Activated naive CD8-positive, alpha-beta T cell (primary cell): Measurements from ENCODE around the gene KRT34.

Experiments
- H3K27ac Mint-ChIP-seq: one replicate; pipeline ENCODE4 v1.8.0; 2021; ENCODE audit warnings: mixed read lengths
- H3K27me3 Mint-ChIP-seq: one replicate; pipeline ENCODE4 v1.8.0; 2021; ENCODE audit warnings: mixed read lengths
- H3K36me3 Mint-ChIP-seq: one replicate; pipeline ENCODE4 v1.8.0; 2021; ENCODE audit warnings: mixed read lengths
- H3K4me1 Mint-ChIP-seq: one replicate; pipeline ENCODE4 v1.8.0; 2021; ENCODE audit warnings: low read depth, mixed read lengths
- H3K4me3 Mint-ChIP-seq: one replicate; pipeline ENCODE4 v1.8.0; 2021; ENCODE audit warnings: mild to moderate bottlenecking, mixed read lengths
- H3K9me3 Mint-ChIP-seq: one replicate; pipeline ENCODE4 v1.8.0; 2021; ENCODE audit warnings: low read depth, mixed read lengths

The KRT34 gene

GRCh38 chr17:41335747-41336146 lies 46.4 kb downstream of the KRT34 start:
- H3K36me3 Mint-ChIP-seq, result no peaks in the 10 kb centered on the region
- no peak overlapping the region for H3K27ac Mint-ChIP-seq
- peaks cover 72% of the 10 kb centered on the region for H3K4me1 Mint-ChIP-seq
- no peaks in the 10 kb centered on the region for H3K9me3 Mint-ChIP-seq
- no peak overlapping the region for H3K4me3 Mint-ChIP-seq
- no peaks in the 10 kb centered on the region for H3K27me3 Mint-ChIP-seq

DNA sequence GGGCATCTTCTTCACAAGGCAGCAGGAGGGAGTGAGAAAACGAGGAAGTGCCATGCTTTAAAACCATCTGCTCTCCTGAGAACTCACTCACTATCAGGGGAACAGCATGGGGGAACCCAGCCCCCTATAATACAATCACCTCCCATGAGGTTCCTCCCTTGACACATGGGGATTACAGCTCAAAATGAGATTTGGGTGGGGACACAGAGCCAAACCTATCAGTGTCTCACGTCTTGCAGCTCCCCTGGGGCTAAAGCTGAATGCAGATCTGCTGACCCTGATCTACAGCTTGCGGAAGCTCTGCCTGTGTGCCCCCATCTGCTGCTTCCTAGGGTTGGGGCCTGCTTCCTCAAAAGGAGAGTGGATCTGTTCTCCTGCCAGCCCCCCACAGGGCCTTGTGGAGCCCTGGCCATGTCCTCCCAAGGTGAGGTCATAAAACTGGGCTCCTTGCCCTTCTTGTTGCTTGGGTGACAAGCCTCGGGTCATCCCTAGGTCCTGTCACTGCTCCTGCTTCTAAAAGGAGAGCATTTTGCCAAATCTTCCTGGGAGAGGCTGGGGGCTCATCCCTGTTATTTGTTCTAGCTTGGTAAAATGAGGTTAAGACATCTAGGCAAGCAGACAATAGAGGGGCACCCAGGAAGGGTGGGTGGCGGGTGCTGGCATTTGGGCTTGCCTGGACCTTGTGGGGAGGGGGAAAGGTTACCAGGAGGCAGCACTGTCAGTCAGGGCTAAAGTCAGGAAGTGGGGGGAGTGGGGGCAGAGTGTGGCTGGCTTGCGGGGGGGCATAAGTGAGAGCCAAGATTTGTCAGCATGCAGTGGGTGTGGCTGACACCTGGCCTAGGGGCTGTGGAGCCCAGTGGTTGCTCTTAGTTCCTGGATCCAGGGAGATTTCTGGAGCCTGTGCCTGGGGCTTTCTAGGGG lies 47.5 kb downstream of the KRT34 start:
- peaks cover 61% of the 10 kb centered on the region for H3K4me1 Mint-ChIP-seq

GRCh38 chr17:41333836-41334235 lies 48.3 kb downstream of the KRT34 start:
- H3K36me3 Mint-ChIP-seq, result no peaks in the 10 kb centered on the region
- peak overlapping the region; percentile 25 for H3K4me3 Mint-ChIP-seq
- H3K9me3 Mint-ChIP-seq, result no peaks in the 10 kb centered on the region
- H3K4me1 Mint-ChIP-seq, result peaks cover 55% of the 10 kb centered on the region
- no peak overlapping the region for H3K27ac Mint-ChIP-seq
- no peaks in the 10 kb centered on the region for H3K27me3 Mint-ChIP-seq

More for the DNA sequence above, 47.5 kb downstream of the KRT34 start:
- H3K9me3 Mint-ChIP-seq, result no peaks in the 10 kb centered on the region
- H3K36me3 Mint-ChIP-seq, result no peaks in the 10 kb centered on the region
- H3K27ac Mint-ChIP-seq, result no peak overlapping the region
- H3K27me3 Mint-ChIP-seq, result no peaks in the 10 kb centered on the region
- H3K4me3 Mint-ChIP-seq, result no peak overlapping the region

DNA sequence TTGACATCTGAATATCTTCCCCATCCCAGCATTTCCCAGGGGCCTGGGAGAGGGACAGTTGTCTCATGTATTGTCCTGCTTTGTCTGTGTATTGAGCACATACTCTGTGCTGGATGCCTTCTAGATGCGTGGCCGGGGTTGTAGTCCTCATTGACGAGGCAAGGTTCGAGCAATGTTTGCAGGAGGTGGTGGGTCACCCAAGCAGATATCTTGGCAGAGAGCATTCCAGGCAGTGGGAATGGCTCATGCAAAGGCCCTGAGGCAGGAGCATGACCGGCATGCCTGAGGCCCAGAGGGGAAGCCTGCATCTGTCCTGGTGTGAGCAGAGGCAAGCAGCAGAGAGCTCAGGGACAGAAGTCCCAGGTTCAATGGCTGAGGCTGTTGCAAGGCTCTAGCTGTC lies 49.0 kb downstream of the KRT34 start:
- no peaks in the 10 kb centered on the region for H3K27me3 Mint-ChIP-seq
- no peaks in the 10 kb centered on the region for H3K9me3 Mint-ChIP-seq
- H3K4me3 Mint-ChIP-seq, result no peak overlapping the region
- no peaks in the 10 kb centered on the region for H3K36me3 Mint-ChIP-seq
- H3K4me1 Mint-ChIP-seq, result peaks cover 53% of the 10 kb centered on the region
- H3K27ac Mint-ChIP-seq, result no peak overlapping the region

- no peaks in the 10 kb centered on the region for H3K27me3 Mint-ChIP-seq
- peaks cover 48% of the 10 kb centered on the region for H3K4me1 Mint-ChIP-seq
- H3K27ac Mint-ChIP-seq, result no peak overlapping the region
- no peak overlapping the region for H3K4me3 Mint-ChIP-seq
- H3K36me3 Mint-ChIP-seq, result no peaks in the 10 kb centered on the region
- no peaks in the 10 kb centered on the region for H3K9me3 Mint-ChIP-seq
Measured at GRCh38 chr17:41332239-41332638, 49.9 kb downstream of the KRT34 start.

DNA sequence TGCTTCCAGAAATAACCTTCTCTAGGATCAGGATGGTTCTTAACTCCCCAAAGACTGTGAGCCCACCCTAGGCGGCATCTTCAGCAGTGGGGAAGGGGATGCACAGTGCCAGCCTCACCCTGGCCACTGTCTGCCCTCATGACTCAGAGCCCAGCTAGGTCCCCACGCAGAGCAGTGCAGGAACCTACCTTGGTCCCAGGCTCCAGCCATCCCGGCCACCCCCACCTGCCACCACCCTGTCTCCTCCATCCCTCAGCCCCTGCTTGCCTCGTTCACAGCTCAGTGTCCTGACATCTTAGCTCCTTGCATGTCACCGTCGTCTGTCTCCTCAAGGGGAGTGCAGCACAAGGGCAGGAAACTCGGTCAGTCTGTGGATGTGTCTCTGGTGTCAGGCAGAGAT lies 50.5 kb downstream of the KRT34 start:
- H3K9me3 Mint-ChIP-seq, result no peaks in the 10 kb centered on the region

DNA sequence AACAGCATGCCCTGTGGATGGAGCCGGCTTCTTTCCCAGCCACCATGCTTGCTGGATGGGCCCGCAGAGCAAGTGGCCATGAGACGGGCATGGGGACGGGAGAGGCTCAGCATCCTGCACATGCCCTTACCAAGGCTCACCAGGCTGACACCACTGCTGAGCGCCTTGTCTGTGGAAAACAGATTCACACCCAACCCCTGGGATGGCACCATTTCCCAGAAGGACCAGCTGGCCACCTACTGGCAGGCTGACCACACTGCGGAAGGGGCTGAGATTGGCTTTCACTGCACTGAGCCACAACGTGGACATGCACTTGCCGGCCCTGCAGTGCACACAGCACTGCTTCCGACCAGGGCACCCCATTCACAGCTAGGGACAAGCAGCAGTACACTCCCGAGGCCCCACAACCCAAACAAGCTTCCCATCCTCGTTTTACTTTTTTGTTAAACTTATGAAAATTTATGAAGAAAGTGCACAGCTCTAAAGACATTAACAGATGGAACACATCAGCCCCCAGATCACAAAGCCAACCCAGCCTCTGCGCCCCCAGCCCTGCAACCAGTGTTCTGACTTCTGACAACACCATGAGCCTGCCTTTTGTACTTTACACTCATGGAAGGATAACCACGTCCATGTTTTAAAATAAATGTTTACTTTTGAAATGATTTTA lies 52.7 kb downstream of the KRT34 start:
- peaks cover 48% of the 10 kb centered on the region for H3K4me1 Mint-ChIP-seq
- H3K27me3 Mint-ChIP-seq, result no peaks in the 10 kb centered on the region
- no peaks in the 10 kb centered on the region for H3K36me3 Mint-ChIP-seq
- H3K4me3 Mint-ChIP-seq, result no peak overlapping the region
- no peaks in the 10 kb centered on the region for H3K9me3 Mint-ChIP-seq
- no peak overlapping the region for H3K27ac Mint-ChIP-seq

More for the DNA sequence above, 50.5 kb downstream of the KRT34 start:
- Mint-ChIP-seq H3K4me1 (peaks cover 53% of the 10 kb centered on the region), H3K4me3 (no peak overlapping the region), H3K27me3 (no peaks in the 10 kb centered on the region), H3K27ac (no peak overlapping the region), H3K36me3 (no peaks in the 10 kb centered on the region)

DNA sequence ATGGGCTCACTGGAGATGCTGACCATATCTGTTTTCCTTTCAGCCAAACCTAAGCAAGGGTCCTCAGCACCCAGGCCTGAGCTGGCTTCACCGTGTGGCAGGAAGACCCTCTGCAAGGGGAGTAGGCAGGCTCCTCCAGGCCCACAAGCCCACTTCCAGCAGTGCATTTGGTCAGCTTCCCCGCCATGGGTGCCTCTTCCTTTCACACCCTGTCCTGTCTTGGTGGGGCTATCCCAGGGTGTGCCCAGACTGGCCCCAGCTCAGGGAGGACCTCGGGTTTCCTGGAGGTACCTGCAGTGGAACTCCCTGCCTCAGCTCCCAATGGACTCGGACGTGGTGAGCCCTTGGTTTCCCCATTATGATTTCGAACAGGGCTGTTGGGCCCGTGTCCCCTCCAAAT lies 53.9 kb downstream of the KRT34 start:
- no peaks in the 10 kb centered on the region for H3K27me3 Mint-ChIP-seq
- no peak overlapping the region for H3K27ac Mint-ChIP-seq
- H3K4me3 Mint-ChIP-seq, result no peak overlapping the region
- peaks cover 49% of the 10 kb centered on the region for H3K4me1 Mint-ChIP-seq
- no peaks in the 10 kb centered on the region for H3K9me3 Mint-ChIP-seq
- H3K36me3 Mint-ChIP-seq, result no peaks in the 10 kb centered on the region
